HCT116 (cell line): ENCODE results near the gene METTL25B. TPM values are rescaled to one million over a fixed set of nuclear protein-coding genes. Genes with fewer than 3 reads are reported as not detected.

Experiments used
- ATAC-seq: fragments of 200-7000 bp; cut with Tn5 transposase; 2 replicates; pipeline ENCODE4 v1.9.1; 2020; ENCODE audit warnings: mild to moderate bottlenecking, moderate library complexity
- BruUV-seq: library from RNA; stranded (reverse); fragments of 400-500 nt; replicated peaks from 2 replicates; lab custom pipeline; 2021; lab: Mats Ljungman, UMichigan
- CTCF ChIA-PET: fragments of 300-600 bp; sonication (Branson Sonifier 250); formaldehyde crosslinking; loops from one replicate; lab custom pipeline; 2021; ENCODE audit warnings: antibody characterized with exemption; lab: Charles Lee
- POLR2A ChIA-PET: fragments of 300-600, 350-600 bp; sonication (Branson Sonifier 250); formaldehyde crosslinking; loops from one replicate; lab custom pipeline; 2021; ENCODE audit warnings: antibody characterized with exemption; lab: Charles Lee
- RAD21 ChIA-PET, 2 experiments: fragments of 300-600 bp; sonication (Branson Sonifier 250); formaldehyde crosslinking; loops; one replicate each; lab custom pipeline; 2023; ENCODE audit warnings: low total read pairs in 2 of 2; ENCODE audit not compliant: uncharacterized antibody in 2 of 2, unreplicated experiment in 2 of 2, low non-redundant PET in 1 of 2; lab: Charles Lee
- DNase-seq: peaks from one replicate; pipeline ENCODE4 v3.0.0-alpha.2; 2010; ENCODE audit warnings: low read depth, low spot score
- H2AFZ ChIP-seq: fragments of 200-600 bp; shearing (Covaris generic), sonication (generic); 2 replicates; pipeline ENCODE4 v1.6.1; 2017; ENCODE audit warnings: low read depth, mixed run types, mixed read lengths, antibody characterized with exemption, low read length; ENCODE audit not compliant: poor library complexity, severe bottlenecking
- H3K27ac ChIP-seq: 2 replicates; pipeline ENCODE4 v1.5.1; 2012; ENCODE audit warnings: low read depth, low read length
- H3K27me3 ChIP-seq: fragments of 200-600 bp; sonication (generic); 2 replicates; pipeline ENCODE4 v1.6.1; 2016; ENCODE audit warnings: mixed run types, low read length, mixed read lengths; ENCODE audit not compliant: insufficient read depth
- H3K36me3 ChIP-seq, 2 experiments: fragments of 200-500 bp in 1 of 2; fragments of 200-600 bp in 1 of 2; sonication (Bioruptor generic) in 1 of 2; sonication (generic) in 1 of 2; 2 replicates each; pipeline versions ENCODE4 v1.5.1 to v1.6.1; 2014 to 2016; ENCODE audit warnings: low read length in 2 of 2, inconsistent platforms in 1 of 2, mixed read lengths in 1 of 2, mixed run types in 1 of 2; ENCODE audit not compliant: insufficient read depth in 2 of 2, control insufficient read depth in 1 of 2
- H3K4me1 ChIP-seq, 2 experiments: fragments of 200-600 bp in 1 of 2; sonication (generic) in 1 of 2; 2 replicates each; pipeline versions ENCODE4 v1.5.1 to v1.6.1; 2012 to 2017; ENCODE audit warnings: low read length in 2 of 2, inconsistent platforms in 1 of 2, mild to moderate bottlenecking in 1 of 2, mixed read lengths in 1 of 2, mixed run types in 1 of 2, moderate library complexity in 1 of 2; ENCODE audit not compliant: insufficient read depth in 2 of 2, control insufficient read depth in 1 of 2
- H3K4me2 ChIP-seq: fragments of 200-600 bp; sonication (generic); 2 replicates; pipeline ENCODE4 v1.6.1; 2017; ENCODE audit warnings: mixed run types, low read length, mixed read lengths
- H3K4me3 ChIP-seq, 2 experiments: fragments of 200-600 bp in 1 of 2; sonication (generic) in 1 of 2; replicated peaks in 1 of 2; 2 replicates each; pipeline ENCODE4 v1.5.1; 2011 to 2016; ENCODE audit warnings: low read length in 2 of 2, control low read depth in 1 of 2, low read depth in 1 of 2, mild to moderate bottlenecking in 1 of 2, mixed read lengths in 1 of 2, mixed run types in 1 of 2
- H3K79me2 ChIP-seq: fragments of 200-600 bp; sonication (generic); 2 replicates; pipeline ENCODE4 v1.6.1; 2017; ENCODE audit warnings: mild to moderate bottlenecking, mixed run types, low read length, moderate library complexity, mixed read lengths; ENCODE audit not compliant: insufficient read depth
- H3K9ac ChIP-seq: fragments of 200-600 bp; sonication (generic); 2 replicates; pipeline ENCODE4 v1.6.1; 2016; ENCODE audit warnings: low read length, mixed read lengths
- H3K9me2 ChIP-seq: fragments of 200-600 bp; sonication (generic), shearing (Covaris generic); 2 replicates; pipeline ENCODE4 v1.6.1; 2017; ENCODE audit warnings: mixed run types, mild to moderate bottlenecking, moderate library complexity; ENCODE audit not compliant: insufficient read depth
- H3K9me3 ChIP-seq, 2 experiments: fragments of 200-500 bp in 1 of 2; fragments of 200-600 bp in 1 of 2; sonication (Bioruptor generic) in 1 of 2; sonication (generic) in 1 of 2; 2 replicates each; pipeline ENCODE4 v1.6.1; 2014 to 2017; ENCODE audit warnings: low read length in 2 of 2, mixed read lengths in 2 of 2, inconsistent platforms in 1 of 2, low read depth in 1 of 2, mild to moderate bottlenecking in 1 of 2, mixed run types in 1 of 2, moderate library complexity in 1 of 2; ENCODE audit not compliant: control insufficient read depth in 1 of 2, insufficient read depth in 1 of 2
- H4K20me1 ChIP-seq: fragments of 200-600 bp; sonication (generic), shearing (Covaris generic); 2 replicates; pipeline ENCODE4 v1.6.1; 2017; ENCODE audit warnings: mixed run types, mild to moderate bottlenecking, moderate library complexity; ENCODE audit not compliant: insufficient read depth
- CBX3 ChIP-seq: IDR thresholded peaks from 2 replicates; pipeline ENCODE4 v1.6.1; 2012; ENCODE audit warnings: low read depth
- EGR1 ChIP-seq: IDR thresholded peaks from 2 replicates; pipeline ENCODE4 v1.6.1; 2012; ENCODE audit warnings: low read depth
- EZH2 ChIP-seq: fragments of 200-600 bp; sonication (generic); IDR thresholded peaks from 2 replicates; pipeline ENCODE4 v1.6.1; 2017; ENCODE audit warnings: antibody characterized with exemption, mixed run types
- EZH2phosphoT487 ChIP-seq: fragments of 200-600 bp; IDR thresholded peaks from 2 replicates; pipeline ENCODE4 v1.6.1; 2018; ENCODE audit warnings: antibody characterized with exemption, borderline replicate concordance
- JUND ChIP-seq: IDR thresholded peaks from 2 replicates; pipeline ENCODE4 v1.6.1; 2012
- POLR2A ChIP-seq: IDR thresholded peaks from 2 replicates; pipeline ENCODE4 v1.7.0; 2011; ENCODE audit warnings: borderline replicate concordance; ENCODE audit not compliant: insufficient read depth, insufficient read length; ENCODE audit errors: extremely low read depth
- POLR2AphosphoS5 ChIP-seq: IDR thresholded peaks from 2 replicates; pipeline ENCODE4 v1.6.1; 2011; ENCODE audit warnings: mild to moderate bottlenecking, low read depth, low read length, moderate library complexity
- SIN3A ChIP-seq: IDR thresholded peaks from 2 replicates; pipeline ENCODE4 v1.6.1; 2012; ENCODE audit warnings: low read depth
- SP1 ChIP-seq: IDR thresholded peaks from 2 replicates; pipeline ENCODE4 v1.6.1; 2012; ENCODE audit warnings: low read depth
- TCF7L2 ChIP-seq: IDR thresholded peaks from 2 replicates; pipeline ENCODE4 v1.7.0; 2011; ENCODE audit warnings: borderline replicate concordance, inconsistent platforms; ENCODE audit not compliant: insufficient read depth, insufficient read length; ENCODE audit errors: extremely low read depth
- ZFX ChIP-seq: fragments of 450-650 bp; IDR thresholded peaks from 2 replicates; pipeline ENCODE4 v1.6.1; 2017
- intact Hi-C: fragments of 100-400 bp; cut with micrococcal nuclease; formaldehyde crosslinking; loops from 2 replicates; pipeline ENCODE4 v1.10.0; 2022
- total RNA-seq: library from RNA; stranded (reverse); gene quantifications from one replicate; pipeline ENCODE4 v1.2.1, GENCODE V29; 2021; ENCODE audit not compliant: unreplicated experiment
- TF ChIP-seq, protein P1 (sequence below): IDR thresholded peaks from 2 replicates; pipeline ENCODE4 v1.6.1; 2012
- TF ChIP-seq, protein P2 (sequence below): IDR thresholded peaks from 2 replicates; pipeline ENCODE4 v1.6.1; 2011; ENCODE audit warnings: mild to moderate bottlenecking, low read length, moderate library complexity; ENCODE audit not compliant: insufficient replicate concordance; ENCODE audit errors: extremely low read depth
- TF ChIP-seq, protein P3 (sequence below), 3 experiments: fragments of 200-600 bp in 1 of 3; sonication (generic) in 1 of 3; IDR thresholded peaks in 2 of 3; conservative IDR thresholded peaks in 1 of 3; 2 replicates each; pipeline ENCODE4 v1.5.1; 2012 to 2017; ENCODE audit warnings: low read depth in 2 of 3, low read length in 2 of 3, antibody characterized with exemption in 1 of 3, borderline replicate concordance in 1 of 3, control low read depth in 1 of 3, mild to moderate bottlenecking in 1 of 3, mixed read lengths in 1 of 3, mixed run types in 1 of 3, moderate library complexity in 1 of 3; ENCODE audit not compliant: insufficient read depth in 1 of 3
- TF ChIP-seq, protein P4 (sequence below): IDR thresholded peaks from 2 replicates; pipeline ENCODE4 v1.6.1; 2012; ENCODE audit warnings: low read depth
- TF ChIP-seq, protein P5 (sequence below): IDR thresholded peaks from 2 replicates; pipeline ENCODE4 v1.6.1; 2012

Gene METTL25B
- total RNA-seq, 1 experiment from 2014 or later: 36.5 TPM

DNA sequence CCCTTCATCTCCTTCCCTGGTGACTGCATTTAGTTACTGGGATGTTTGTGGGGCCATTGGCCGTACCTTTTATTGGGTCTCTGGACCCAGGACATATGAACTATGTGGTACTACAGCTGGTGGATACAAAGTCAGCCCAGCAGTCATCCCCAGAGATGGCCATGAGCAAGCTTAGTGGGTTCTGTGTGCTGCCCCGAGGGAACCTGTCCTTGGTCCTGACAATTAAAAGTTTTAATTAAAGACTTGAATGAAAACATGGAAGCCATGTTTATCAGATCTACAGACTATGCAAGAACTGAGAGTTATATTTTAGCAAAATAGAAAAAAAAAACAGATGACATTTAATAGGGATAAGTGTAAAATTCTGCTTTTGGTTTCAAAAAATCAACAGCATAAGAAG lies 48.2 kb upstream of the METTL25B start (continued):
- TF ChIP-seq CBX3 (no peak), JUND (no peak), TCF7L2 (no peak)
- TF ChIP-seq, protein P1, sequence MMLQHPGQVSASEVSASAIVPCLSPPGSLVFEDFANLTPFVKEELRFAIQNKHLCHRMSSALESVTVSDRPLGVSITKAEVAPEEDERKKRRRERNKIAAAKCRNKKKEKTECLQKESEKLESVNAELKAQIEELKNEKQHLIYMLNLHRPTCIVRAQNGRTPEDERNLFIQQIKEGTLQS: no peak
- TF ChIP-seq, protein P2, sequence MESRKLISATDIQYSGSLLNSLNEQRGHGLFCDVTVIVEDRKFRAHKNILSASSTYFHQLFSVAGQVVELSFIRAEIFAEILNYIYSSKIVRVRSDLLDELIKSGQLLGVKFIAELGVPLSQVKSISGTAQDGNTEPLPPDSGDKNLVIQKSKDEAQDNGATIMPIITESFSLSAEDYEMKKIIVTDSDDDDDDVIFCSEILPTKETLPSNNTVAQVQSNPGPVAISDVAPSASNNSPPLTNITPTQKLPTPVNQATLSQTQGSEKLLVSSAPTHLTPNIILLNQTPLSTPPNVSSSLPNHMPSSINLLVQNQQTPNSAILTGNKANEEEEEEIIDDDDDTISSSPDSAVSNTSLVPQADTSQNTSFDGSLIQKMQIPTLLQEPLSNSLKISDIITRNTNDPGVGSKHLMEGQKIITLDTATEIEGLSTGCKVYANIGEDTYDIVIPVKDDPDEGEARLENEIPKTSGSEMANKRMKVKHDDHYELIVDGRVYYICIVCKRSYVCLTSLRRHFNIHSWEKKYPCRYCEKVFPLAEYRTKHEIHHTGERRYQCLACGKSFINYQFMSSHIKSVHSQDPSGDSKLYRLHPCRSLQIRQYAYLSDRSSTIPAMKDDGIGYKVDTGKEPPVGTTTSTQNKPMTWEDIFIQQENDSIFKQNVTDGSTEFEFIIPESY: no peak

DNA sequence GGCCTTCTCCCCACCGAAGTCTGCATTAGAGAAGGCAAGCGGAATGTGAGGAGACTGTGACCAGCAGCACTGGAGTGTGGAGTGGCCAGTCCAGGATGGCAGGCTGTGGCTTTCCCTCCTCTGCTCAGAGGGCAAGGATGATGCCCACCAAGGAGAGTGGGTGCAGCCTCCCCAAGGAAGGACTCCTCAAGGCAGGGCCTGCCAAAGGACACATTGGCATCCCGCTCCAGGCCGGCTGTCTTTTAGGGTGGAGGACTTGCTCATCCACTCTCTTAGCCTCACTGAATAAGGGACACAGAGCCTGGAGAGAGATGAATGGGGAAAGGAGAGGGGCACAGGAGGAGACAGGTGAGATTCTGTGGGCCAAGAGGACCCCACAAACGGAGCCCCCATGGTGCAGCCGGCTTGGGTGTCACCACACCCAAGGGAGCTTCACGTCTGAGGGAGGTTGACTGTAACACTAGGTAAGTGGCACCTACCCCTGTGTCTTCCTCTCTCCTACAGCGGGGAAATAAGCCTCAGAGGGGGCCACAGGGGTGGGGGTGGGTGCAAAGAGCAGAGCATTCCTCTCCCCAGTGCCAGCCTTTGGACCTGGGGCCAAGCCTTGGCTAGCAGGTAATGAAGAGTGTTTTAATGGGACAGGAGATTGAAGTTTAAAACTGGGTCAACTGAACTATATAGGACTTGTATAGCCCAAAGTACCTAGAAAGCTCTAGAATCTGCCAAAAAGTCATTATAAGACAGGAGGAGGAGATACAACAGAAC lies 46.9 kb upstream of the METTL25B start:
- RAD21 ChIA-PET: no interaction called here
- H3K4me3 ChIP-seq: no peak overlapping the region
- H3K27me3 ChIP-seq: no peaks in the 10 kb centered on the region
- H3K36me3 ChIP-seq: no peaks in the 10 kb centered on the region
- H3K4me1 ChIP-seq: peaks cover 26 to 48% of the 10 kb centered on the region in 2 experiments
- no peaks in the 10 kb centered on the region for H4K20me1 ChIP-seq
- no peak for ATAC-seq
- no peak overlapping the region for H2AFZ ChIP-seq
- no TSS peak for BruUV-seq
- POLR2A ChIA-PET: interaction anchor here (1.4 kb wide), 1 partner anchor 20 kb away, joined by 8 read pairs; no protein-coding TSS in a partner anchor
- H3K27ac ChIP-seq: no peak overlapping the region
- H3K4me2 ChIP-seq: no peak overlapping the region
- no peaks in the 10 kb centered on the region for H3K9me2 ChIP-seq
- no peaks in the 10 kb centered on the region for H3K9me3 ChIP-seq
- no peak for DNase-seq
- CTCF ChIA-PET: interaction anchor here (0.9 to 2.6 kb wide), 6 partner anchors 12 to 179 kb away, joined by 3 to 13 read pairs (median 8); partner anchors contain the start of genes CRABP2 and NTRK1
- no peaks in the 10 kb centered on the region for H3K79me2 ChIP-seq
- intact Hi-C loops: no loop called here
- no peak overlapping the region for H3K9ac ChIP-seq
- TF ChIP-seq ZFX: no peak
- TF ChIP-seq, protein P3, sequence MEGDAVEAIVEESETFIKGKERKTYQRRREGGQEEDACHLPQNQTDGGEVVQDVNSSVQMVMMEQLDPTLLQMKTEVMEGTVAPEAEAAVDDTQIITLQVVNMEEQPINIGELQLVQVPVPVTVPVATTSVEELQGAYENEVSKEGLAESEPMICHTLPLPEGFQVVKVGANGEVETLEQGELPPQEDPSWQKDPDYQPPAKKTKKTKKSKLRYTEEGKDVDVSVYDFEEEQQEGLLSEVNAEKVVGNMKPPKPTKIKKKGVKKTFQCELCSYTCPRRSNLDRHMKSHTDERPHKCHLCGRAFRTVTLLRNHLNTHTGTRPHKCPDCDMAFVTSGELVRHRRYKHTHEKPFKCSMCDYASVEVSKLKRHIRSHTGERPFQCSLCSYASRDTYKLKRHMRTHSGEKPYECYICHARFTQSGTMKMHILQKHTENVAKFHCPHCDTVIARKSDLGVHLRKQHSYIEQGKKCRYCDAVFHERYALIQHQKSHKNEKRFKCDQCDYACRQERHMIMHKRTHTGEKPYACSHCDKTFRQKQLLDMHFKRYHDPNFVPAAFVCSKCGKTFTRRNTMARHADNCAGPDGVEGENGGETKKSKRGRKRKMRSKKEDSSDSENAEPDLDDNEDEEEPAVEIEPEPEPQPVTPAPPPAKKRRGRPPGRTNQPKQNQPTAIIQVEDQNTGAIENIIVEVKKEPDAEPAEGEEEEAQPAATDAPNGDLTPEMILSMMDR (IDR thresholded peaks at IDR 0.05 in 2 of 3, conservative IDR thresholded peaks at IDR 0.05 in 1 of 3; ENCODE audit: borderline replicate concordance in 1 of 3, insufficient read depth in 1 of 3, low read depth in 2 of 3, low read length in 2 of 3): no peak
- TF ChIP-seq, protein P4, sequence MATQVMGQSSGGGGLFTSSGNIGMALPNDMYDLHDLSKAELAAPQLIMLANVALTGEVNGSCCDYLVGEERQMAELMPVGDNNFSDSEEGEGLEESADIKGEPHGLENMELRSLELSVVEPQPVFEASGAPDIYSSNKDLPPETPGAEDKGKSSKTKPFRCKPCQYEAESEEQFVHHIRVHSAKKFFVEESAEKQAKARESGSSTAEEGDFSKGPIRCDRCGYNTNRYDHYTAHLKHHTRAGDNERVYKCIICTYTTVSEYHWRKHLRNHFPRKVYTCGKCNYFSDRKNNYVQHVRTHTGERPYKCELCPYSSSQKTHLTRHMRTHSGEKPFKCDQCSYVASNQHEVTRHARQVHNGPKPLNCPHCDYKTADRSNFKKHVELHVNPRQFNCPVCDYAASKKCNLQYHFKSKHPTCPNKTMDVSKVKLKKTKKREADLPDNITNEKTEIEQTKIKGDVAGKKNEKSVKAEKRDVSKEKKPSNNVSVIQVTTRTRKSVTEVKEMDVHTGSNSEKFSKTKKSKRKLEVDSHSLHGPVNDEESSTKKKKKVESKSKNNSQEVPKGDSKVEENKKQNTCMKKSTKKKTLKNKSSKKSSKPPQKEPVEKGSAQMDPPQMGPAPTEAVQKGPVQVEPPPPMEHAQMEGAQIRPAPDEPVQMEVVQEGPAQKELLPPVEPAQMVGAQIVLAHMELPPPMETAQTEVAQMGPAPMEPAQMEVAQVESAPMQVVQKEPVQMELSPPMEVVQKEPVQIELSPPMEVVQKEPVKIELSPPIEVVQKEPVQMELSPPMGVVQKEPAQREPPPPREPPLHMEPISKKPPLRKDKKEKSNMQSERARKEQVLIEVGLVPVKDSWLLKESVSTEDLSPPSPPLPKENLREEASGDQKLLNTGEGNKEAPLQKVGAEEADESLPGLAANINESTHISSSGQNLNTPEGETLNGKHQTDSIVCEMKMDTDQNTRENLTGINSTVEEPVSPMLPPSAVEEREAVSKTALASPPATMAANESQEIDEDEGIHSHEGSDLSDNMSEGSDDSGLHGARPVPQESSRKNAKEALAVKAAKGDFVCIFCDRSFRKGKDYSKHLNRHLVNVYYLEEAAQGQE: no peak
- no peak for TF ChIP-seq POLR2A
- TF ChIP-seq TCF7L2: no peak
- no peak for TF ChIP-seq POLR2AphosphoS5
- no peak for TF ChIP-seq JUND
- TF ChIP-seq, protein P5, sequence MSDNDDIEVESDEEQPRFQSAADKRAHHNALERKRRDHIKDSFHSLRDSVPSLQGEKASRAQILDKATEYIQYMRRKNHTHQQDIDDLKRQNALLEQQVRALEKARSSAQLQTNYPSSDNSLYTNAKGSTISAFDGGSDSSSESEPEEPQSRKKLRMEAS: no peak
- no peak for TF ChIP-seq EGR1
- no peak for TF ChIP-seq SP1
- no peak for TF ChIP-seq EZH2phosphoT487
- TF ChIP-seq SIN3A: no peak
- no peak for TF ChIP-seq EZH2
- no peak for TF ChIP-seq CBX3
